HG03520 (cell line): ENCODE data around the gene ANKS1B.
"Not testable (repeated sequence)": the region's sequence is repeated elsewhere in the genome, so short reads cannot be mapped to it uniquely, and the experiment has no call there.

Experiments
- ATAC-seq: cut with Tn5 transposase; IDR thresholded peaks from one replicate; pipeline ENCODE4 v1.9.1; 2021; ENCODE audit warnings: mild to moderate bottlenecking, moderate library complexity; ENCODE audit not compliant: unreplicated experiment

Gene ANKS1B

GRCh38 chr12:98799822-98800221 is 1184.9 kb downstream of the ANKS1B start:
- no peak for ATAC-seq

GRCh38 chr12:98799146-98799810 is 1185.5 kb downstream of the ANKS1B start:
- no peak for ATAC-seq

GRCh38 chr12:98797200-98797599 is 1187.5 kb downstream of the ANKS1B start:
- no peak for ATAC-seq

- ATAC-seq: no peak
Observed at GRCh38 chr12:98796745-98797144, 1188.0 kb downstream of the ANKS1B start.

GRCh38 chr12:98793121-98793520 is 1191.6 kb downstream of the ANKS1B start:
- no peak for ATAC-seq

- no peak for ATAC-seq
Observed at GRCh38 chr12:98791406-98791805, 1193.3 kb downstream of the ANKS1B start.

- no peak for ATAC-seq
Observed at GRCh38 chr12:98788396-98788795, 1196.3 kb downstream of the ANKS1B start.

GRCh38 chr12:98786653-98787052 is 1198.1 kb downstream of the ANKS1B start:
- no peak for ATAC-seq

- ATAC-seq: no peak
Observed at GRCh38 chr12:98783420-98783819, 1201.3 kb downstream of the ANKS1B start.

GRCh38 chr12:98780261-98780660 is 1204.5 kb downstream of the ANKS1B start:
- ATAC-seq: no peak

GRCh38 chr12:98772818-98773217 is 1211.9 kb downstream of the ANKS1B start:
- ATAC-seq: no peak

GRCh38 chr12:98771811-98772752 is 1212.7 kb downstream of the ANKS1B start:
- ATAC-seq: no peak

GRCh38 chr12:98770230-98770629 is 1214.5 kb downstream of the ANKS1B start:
- no peak for ATAC-seq

GRCh38 chr12:98769068-98769467 is 1215.7 kb downstream of the ANKS1B start:
- ATAC-seq: no peak

- ATAC-seq: no peak
Observed at GRCh38 chr12:98767248-98767647, 1217.5 kb downstream of the ANKS1B start.

- ATAC-seq: no peak
Observed at GRCh38 chr12:98763656-98764055, 1221.1 kb downstream of the ANKS1B start.

- ATAC-seq: no peak
Observed at GRCh38 chr12:98758331-98758730, 1226.4 kb downstream of the ANKS1B start.

GRCh38 chr12:98757455-98757854 is 1227.3 kb downstream of the ANKS1B start:
- no peak for ATAC-seq

- not testable (repeated sequence) for ATAC-seq
Observed at GRCh38 chr12:98755855-98756254, 1228.9 kb downstream of the ANKS1B start.

GRCh38 chr12:98754095-98754494 is 1230.6 kb downstream of the ANKS1B start:
- peak; percentile 98 for ATAC-seq

- ATAC-seq: no peak
Observed at GRCh38 chr12:98752726-98753125, 1232.0 kb downstream of the ANKS1B start.

- no peak for ATAC-seq
Observed at GRCh38 chr12:98751580-98752115, 1233.1 kb downstream of the ANKS1B start.
